GM19438 (cell line): ENCODE data around the gene PRPSAP2.
"Not testable (repeated sequence)": the region's sequence is repeated elsewhere in the genome, so short reads cannot be mapped to it uniquely, and the experiment has no call there.

Experiments
- ATAC-seq: cut with Tn5 transposase; IDR thresholded peaks from one replicate; pipeline ENCODE4 v1.9.1; 2021; ENCODE audit warnings: low read depth; ENCODE audit not compliant: unreplicated experiment

The PRPSAP2 gene

DNA sequence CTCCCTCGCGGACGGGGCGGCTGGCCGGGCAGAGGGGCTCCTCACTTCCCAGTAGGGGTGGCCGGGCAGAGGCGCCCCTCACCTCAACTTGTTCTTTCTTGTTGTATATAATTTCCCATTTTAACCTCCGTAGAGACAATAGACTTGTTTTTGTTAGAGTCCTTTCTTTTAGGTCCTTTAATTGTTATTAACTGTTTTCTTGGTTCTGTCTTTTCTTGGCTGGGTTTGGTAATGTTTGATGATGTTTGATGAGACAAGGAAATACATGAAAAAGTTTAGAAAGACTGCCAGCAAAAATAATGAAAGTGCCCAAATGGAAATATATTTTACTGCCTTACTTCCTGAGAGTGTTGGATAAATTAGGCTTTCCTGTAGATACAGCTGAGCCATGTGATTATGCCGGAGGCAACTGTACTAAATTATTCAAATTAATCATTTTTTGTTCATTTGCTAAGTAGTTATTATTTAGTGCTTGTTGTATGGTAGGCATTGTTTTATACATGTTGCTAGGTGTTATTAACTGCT, 30.9 kb downstream of the PRPSAP2 start:
- ATAC-seq = no peak

DNA sequence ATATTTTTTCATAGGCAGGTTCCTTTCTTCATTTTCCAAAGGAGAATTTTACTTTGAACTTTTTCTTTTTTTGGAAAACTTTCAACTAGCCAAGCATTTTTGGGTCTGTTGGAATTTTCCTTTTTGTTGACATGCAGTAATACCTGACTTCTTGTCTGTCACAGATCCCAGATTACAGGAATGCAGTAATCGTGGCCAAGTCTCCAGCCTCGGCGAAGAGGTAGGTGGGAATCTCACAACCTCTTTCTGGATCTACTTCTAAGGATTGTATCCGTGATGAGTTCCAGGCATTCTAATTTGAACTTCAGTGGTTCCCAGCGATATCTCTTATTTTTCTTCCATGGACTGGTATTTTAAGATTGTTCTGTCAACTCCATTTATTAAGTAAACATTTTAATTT, 31.7 kb downstream of the PRPSAP2 start:
- no peak for ATAC-seq

DNA sequence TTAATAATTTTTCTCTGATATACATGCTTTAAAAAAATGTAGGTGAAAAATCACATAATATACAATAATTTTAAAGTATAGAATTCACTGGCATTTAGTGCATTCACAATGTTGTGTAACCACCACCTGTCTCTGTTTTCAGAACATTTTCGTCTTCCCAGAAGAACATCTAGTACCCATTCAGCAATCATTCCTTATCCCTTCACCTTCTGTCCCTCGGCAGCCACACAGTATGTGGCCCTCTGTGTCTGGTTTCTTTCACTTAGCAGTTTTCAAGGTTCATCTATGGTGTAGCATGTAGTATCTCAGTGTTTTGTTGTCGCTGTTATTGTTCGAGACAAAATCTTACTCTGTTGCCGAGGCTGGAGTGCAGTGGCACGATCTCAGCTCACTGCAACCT, 33.6 kb downstream of the PRPSAP2 start:
- no peak for ATAC-seq

DNA sequence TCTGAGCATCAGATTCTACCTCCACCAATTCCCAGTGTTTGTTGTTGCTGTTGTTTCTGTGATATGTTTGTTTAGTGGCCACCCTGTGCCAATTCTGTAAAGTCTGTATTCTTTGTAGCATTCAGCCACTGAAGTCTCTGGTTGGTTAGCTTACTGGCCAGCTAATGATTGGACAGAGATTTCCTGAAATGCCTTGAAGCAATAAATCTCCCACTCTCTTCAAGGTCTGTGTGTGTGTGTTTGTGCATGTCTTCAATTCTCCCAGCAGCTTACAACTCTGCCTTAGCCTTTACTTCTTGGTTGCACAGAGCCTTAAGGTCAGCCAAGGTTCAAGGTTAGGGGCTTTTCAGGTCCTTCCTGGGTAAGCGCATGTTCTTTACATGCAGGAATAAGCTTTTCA, 38.2 kb downstream of the PRPSAP2 start:
- ATAC-seq = no peak

GRCh38 chr17:18896947-18897346, 39.0 kb downstream of the PRPSAP2 start:
- ATAC-seq = no peak

- ATAC-seq = no peak
Measured at GRCh38 chr17:18904482-18904881, 46.6 kb downstream of the PRPSAP2 start.

DNA sequence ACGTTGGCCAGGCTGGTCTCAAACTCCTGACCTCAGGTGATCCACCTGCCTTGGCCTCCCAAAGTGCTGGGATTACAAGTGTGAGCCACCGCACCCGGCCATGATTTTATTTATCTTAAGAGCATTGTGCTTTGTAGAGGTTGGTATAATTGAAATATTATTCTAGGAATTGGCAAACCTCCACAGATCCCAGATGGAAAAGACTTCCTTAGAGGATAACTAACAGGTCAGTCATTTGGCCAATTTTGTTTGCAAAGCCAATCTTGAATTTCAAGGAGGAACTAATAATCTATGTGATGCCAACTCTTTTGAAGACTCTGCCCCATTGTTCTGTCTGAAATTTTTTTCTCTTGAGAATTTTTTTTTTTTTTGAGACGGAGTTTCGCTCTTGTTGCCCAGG, 47.3 kb downstream of the PRPSAP2 start:
- no peak for ATAC-seq

- ATAC-seq = no peak
Measured at GRCh38 chr17:18910326-18910725, 52.4 kb downstream of the PRPSAP2 start.

GRCh38 chr17:18910881-18911280, 53.0 kb downstream of the PRPSAP2 start:
- no peak for ATAC-seq

- no peak for ATAC-seq
Measured at GRCh38 chr17:18916816-18917500, 59.0 kb downstream of the PRPSAP2 start.

- ATAC-seq = no peak
Measured at GRCh38 chr17:18917506-18918032, 59.6 kb downstream of the PRPSAP2 start.

- ATAC-seq = no peak
Measured at GRCh38 chr17:18919963-18920362, 62.0 kb downstream of the PRPSAP2 start.

- no peak for ATAC-seq
Measured at GRCh38 chr17:18920911-18921441, 63.0 kb downstream of the PRPSAP2 start.

GRCh38 chr17:18921485-18921884, 63.6 kb downstream of the PRPSAP2 start:
- ATAC-seq = no peak

GRCh38 chr17:18921912-18922451, 64.1 kb downstream of the PRPSAP2 start:
- ATAC-seq = peak; percentile 78

DNA sequence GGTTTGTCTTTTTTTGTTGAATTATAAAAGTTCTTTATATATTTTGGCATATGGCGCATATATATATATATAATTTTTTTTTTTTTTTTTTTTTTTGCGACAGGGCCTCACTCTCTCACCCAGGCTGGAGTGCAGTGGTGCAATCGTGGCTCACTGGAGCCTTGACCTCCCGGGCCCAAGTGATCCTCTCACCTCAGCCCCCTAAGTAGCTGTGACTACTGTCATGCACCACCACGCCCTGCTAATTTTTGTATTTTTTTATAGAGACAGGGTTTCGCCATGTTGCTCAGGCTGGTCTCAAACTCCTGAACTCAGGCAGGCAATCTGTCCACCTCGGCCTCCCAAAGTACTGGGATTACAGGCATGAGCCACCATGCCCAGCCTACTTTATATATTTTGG, 64.7 kb downstream of the PRPSAP2 start:
- not testable (repeated sequence) for ATAC-seq

DNA sequence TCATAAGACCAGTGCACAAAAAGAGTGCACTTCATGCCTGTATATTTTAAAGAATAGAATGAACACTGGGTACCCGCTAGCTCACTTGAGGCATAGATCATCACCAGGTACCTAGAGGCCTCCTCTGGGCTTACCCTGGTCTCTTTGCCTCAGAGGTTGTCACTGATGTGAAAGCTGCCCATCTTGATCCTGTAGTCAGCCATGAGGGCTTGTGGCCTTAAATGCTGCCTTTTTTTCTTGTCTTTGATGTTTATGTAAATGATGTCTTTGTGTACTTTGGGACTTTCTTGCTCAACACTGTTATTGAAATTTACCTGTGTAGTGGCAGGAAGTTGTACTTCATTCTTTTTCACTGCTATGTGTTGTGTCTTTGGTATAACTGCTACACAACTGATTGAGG, 67.3 kb downstream of the PRPSAP2 start:
- ATAC-seq = no peak

DNA sequence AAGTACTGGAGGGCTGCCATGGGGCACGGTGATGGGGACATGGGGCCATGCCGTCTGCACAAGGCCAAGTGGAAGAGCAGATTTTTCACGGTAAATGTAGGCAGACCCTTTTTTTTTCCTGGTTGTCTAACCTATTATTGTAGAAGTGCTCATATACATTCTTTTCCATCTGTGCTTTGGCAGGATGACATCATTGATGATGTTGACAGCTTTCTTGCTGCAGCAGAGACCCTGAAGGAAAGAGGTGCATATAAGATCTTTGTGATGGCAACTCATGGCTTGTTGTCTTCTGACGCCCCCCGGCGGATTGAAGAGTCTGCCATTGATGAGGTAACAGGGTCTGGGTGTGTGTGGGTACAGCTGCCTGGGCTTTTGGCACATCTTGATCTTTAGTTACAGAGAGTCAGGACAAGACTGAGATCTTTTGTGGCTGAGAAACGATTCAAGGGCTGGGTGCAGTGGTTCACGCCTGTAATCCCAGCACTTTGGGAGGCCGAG, 70.7 kb downstream of the PRPSAP2 start:
- ATAC-seq = no peak

DNA sequence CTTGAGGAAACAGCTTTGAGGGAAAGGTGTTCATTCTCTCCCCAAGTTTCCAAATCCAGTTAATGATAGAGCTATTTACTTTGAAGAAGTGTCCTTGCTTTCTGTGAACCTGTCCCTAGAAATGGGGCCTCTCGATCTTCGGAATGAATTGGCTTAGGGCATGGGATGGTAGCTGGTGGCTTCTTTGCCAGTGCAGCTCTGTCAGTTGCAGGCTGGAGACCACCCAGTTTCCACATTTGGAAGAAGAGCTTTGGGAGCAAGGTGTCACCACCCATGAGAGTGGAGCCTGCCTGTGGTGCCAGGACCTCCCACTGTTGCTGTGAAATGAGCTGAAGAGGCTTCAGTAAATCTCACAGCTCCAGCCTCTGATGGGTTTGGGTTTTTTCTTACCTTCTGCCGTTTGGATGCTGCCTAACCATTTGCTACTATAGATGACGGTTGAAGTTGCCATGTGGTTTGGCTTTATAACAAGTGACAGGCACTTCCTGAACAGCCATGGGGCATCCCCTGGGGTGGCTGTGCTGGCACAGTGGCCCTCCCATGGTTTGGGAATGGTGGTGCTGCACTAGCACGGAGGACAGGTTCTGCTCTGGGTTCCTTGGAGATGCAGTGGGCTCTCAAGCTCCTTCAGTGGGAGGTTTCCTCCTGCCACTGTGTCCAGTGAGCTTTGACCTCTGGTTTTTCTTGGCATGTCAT, 74.6 kb downstream of the PRPSAP2 start:
- ATAC-seq = no peak

- ATAC-seq = no peak
Measured at GRCh38 chr17:18933102-18934058, 75.4 kb downstream of the PRPSAP2 start.
